ENCODE measurements around the gene QRICH1.
A peak's percentile ranks its signal among the peaks of the same experiment; 100 is the strongest.

Gene QRICH1

GRCh38 chr3:49093853-49094767 is at the start of gene QRICH1:
TSS of gene QRICH1 (minus strand) at chr3:49094071. CDS start at chr3:49077017, 17,054 bp downstream.
- peak; percentile 91 for DNase-seq

GRCh38 chr3:49140080-49140479 is 46.2 kb upstream of the QRICH1 start:
- DNase-seq, result no peak

GRCh38 chr3:49135499-49135898 is 41.6 kb upstream of the QRICH1 start:
- DNase-seq, result no peak

GRCh38 chr3:49134471-49135265 is 40.8 kb upstream of the QRICH1 start:
- DNase-seq, result no peak

- peak; percentile 55 for DNase-seq
Observed at GRCh38 chr3:49133226-49133951, 39.5 kb upstream of the QRICH1 start.

GRCh38 chr3:49132437-49133225 is 38.8 kb upstream of the QRICH1 start, which contains the start of gene LAMB2:
TSS of gene LAMB2 (minus strand) at chr3:49133050. CDS start at chr3:49132867, 183 bp downstream.
- DNase-seq, result peak; percentile 8

GRCh38 chr3:49132073-49132436 is 38.2 kb upstream of the QRICH1 start:
- DNase-seq, result no peak

GRCh38 chr3:49131576-49131975 is 37.7 kb upstream of the QRICH1 start:
- DNase-seq, result no peak

- DNase-seq, result no peak
Observed at GRCh38 chr3:49131040-49131439, 37.2 kb upstream of the QRICH1 start.

- DNase-seq, result no peak
Observed at GRCh38 chr3:49124991-49125670, 31.3 kb upstream of the QRICH1 start.

- no peak for DNase-seq
Observed at GRCh38 chr3:49124203-49124602, 30.3 kb upstream of the QRICH1 start.

GRCh38 chr3:49123687-49124086 is 29.8 kb upstream of the QRICH1 start:
- DNase-seq, result no peak

GRCh38 chr3:49122886-49123545 is 29.1 kb upstream of the QRICH1 start:
- DNase-seq, result no peak

- DNase-seq, result no peak
Observed at GRCh38 chr3:49122451-49122850, 28.6 kb upstream of the QRICH1 start.

- no peak for DNase-seq
Observed at GRCh38 chr3:49122022-49122421, 28.2 kb upstream of the QRICH1 start.

- no peak for DNase-seq
Observed at GRCh38 chr3:49121132-49121736, 27.4 kb upstream of the QRICH1 start.

- DNase-seq, result peak; percentile 63
Observed at GRCh38 chr3:49120438-49121131, 26.7 kb upstream of the QRICH1 start, which contains the start of gene USP19. TSS of gene USP19 (minus strand) at chr3:49120823. CDS start at chr3:49119145, 1,678 bp downstream.

- no peak for DNase-seq
Observed at GRCh38 chr3:49120096-49120437, 26.2 kb upstream of the QRICH1 start.

- DNase-seq, result no peak
Observed at GRCh38 chr3:49119439-49119838, 25.6 kb upstream of the QRICH1 start.

GRCh38 chr3:49119036-49119435 is 25.2 kb upstream of the QRICH1 start:
- DNase-seq, result no peak

Measured in NCI-H1105 treated with DMSO at 0.1 percent for 48 hours (cell line).